MM.1S (cell line): Measurements from ENCODE around the gene ITGA3.

Source experiments
- CTCF ChIP-seq: fragments of 300-600 bp; sonication (generic); IDR thresholded peaks from 2 replicates; pipeline ENCODE4 v1.5.1; 2016; ENCODE audit warnings: antibody characterized with exemption, low read length, mixed read lengths
- EZH2 ChIP-seq: fragments of 300-600 bp; sonication (generic); optimal IDR thresholded peaks from 2 replicates; pipeline ENCODE3; 2017; ENCODE audit warnings: low read depth, mild to moderate bottlenecking, antibody characterized with exemption, low read length, mixed read lengths
- EZH2phosphoT487 ChIP-seq: fragments of 300-600 bp; sonication (generic); IDR thresholded peaks from 2 replicates; pipeline ENCODE4 v1.6.1; 2018; ENCODE audit warnings: antibody characterized with exemption, low read length

- TF ChIP-seq EZH2phosphoT487 (no peak), EZH2 (no peak), CTCF (no peak)
Measured at GRCh38 chr17:50120475-50121253, 64.8 kb downstream of the ITGA3 start.
